MM.1S (cell line): ENCODE results near the gene BNC1.

Experiments
- DNase-seq: peaks from one replicate; pipeline ENCODE4 v3.0.0-alpha.2; 2015
- H2AFZ ChIP-seq: fragments of 300-600 bp; sonication (generic); 2 replicates; pipeline ENCODE4 v1.6.0; 2016; ENCODE audit warnings: antibody characterized with exemption, low read length
- H3F3A ChIP-seq: fragments of 300-600 bp; sonication (generic); 2 replicates; pipeline ENCODE4 v1.6.1; 2016; ENCODE audit warnings: mild to moderate bottlenecking, antibody characterized with exemption, low read length, moderate library complexity, mixed read lengths; ENCODE audit not compliant: insufficient read depth
- H3K27ac ChIP-seq: fragments of 300-600 bp; sonication (generic); 2 replicates; pipeline ENCODE4 v1.5.1; 2016; ENCODE audit warnings: mild to moderate bottlenecking, low read length
- H3K27me3 ChIP-seq: fragments of 300-600 bp; sonication (generic); replicated peaks from 2 replicates; pipeline ENCODE4 v1.6.0; 2016; ENCODE audit warnings: low read length; ENCODE audit not compliant: insufficient read depth
- H3K36me3 ChIP-seq: fragments of 300-600 bp; sonication (generic); replicated peaks from 2 replicates; pipeline ENCODE4 v1.6.1; 2016; ENCODE audit warnings: mild to moderate bottlenecking, low read length, mixed read lengths; ENCODE audit not compliant: insufficient read depth
- H3K4me1 ChIP-seq: fragments of 300-600 bp; sonication (generic); 2 replicates; pipeline ENCODE4 v1.6.1; 2016; ENCODE audit warnings: low read length, mixed read lengths
- H3K4me2 ChIP-seq: fragments of 300-600 bp; sonication (generic); 2 replicates; pipeline ENCODE4 v1.6.0; 2016; ENCODE audit warnings: low read depth, low read length
- H3K4me3 ChIP-seq: fragments of 300-600 bp; sonication (generic); 2 replicates; pipeline ENCODE4 v1.5.1; 2016; ENCODE audit warnings: low read length, mixed read lengths
- H3K79me2 ChIP-seq: fragments of 300-600 bp; sonication (generic); 2 replicates; pipeline ENCODE4 v1.6.1; 2016; ENCODE audit warnings: mixed run types, low read length, mixed read lengths
- H3K9ac ChIP-seq: fragments of 300-600 bp; sonication (generic); 2 replicates; pipeline ENCODE4 v1.6.1; 2016; ENCODE audit warnings: low read length, mixed read lengths
- H3K9me2 ChIP-seq: fragments of 300-600 bp; sonication (generic); replicated peaks from 2 replicates; pipeline ENCODE4 v1.6.1; 2016; ENCODE audit warnings: mild to moderate bottlenecking, low read length, mixed read lengths; ENCODE audit not compliant: insufficient read depth
- H3K9me3 ChIP-seq: fragments of 300-600 bp; sonication (generic); replicated peaks from 2 replicates; pipeline ENCODE4 v1.6.1; 2016; ENCODE audit warnings: mild to moderate bottlenecking, low read length, mixed read lengths; ENCODE audit not compliant: insufficient read depth
- H4K20me1 ChIP-seq: fragments of 300-600 bp; sonication (generic); 2 replicates; pipeline ENCODE4 v1.6.1; 2016; ENCODE audit warnings: mild to moderate bottlenecking, low read length, moderate library complexity, mixed read lengths; ENCODE audit not compliant: insufficient read depth
- EZH2 ChIP-seq: fragments of 300-600 bp; sonication (generic); optimal IDR thresholded peaks from 2 replicates; pipeline ENCODE3; 2017; ENCODE audit warnings: low read depth, mild to moderate bottlenecking, antibody characterized with exemption, low read length, mixed read lengths
- EZH2phosphoT487 ChIP-seq: fragments of 300-600 bp; sonication (generic); IDR thresholded peaks from 2 replicates; pipeline ENCODE4 v1.6.1; 2018; ENCODE audit warnings: antibody characterized with exemption, low read length
- TF ChIP-seq, protein P1 (sequence below): fragments of 300-600 bp; sonication (generic); IDR thresholded peaks from 2 replicates; pipeline ENCODE4 v1.5.1; 2016; ENCODE audit warnings: antibody characterized with exemption, low read length, mixed read lengths

The BNC1 gene

DNA sequence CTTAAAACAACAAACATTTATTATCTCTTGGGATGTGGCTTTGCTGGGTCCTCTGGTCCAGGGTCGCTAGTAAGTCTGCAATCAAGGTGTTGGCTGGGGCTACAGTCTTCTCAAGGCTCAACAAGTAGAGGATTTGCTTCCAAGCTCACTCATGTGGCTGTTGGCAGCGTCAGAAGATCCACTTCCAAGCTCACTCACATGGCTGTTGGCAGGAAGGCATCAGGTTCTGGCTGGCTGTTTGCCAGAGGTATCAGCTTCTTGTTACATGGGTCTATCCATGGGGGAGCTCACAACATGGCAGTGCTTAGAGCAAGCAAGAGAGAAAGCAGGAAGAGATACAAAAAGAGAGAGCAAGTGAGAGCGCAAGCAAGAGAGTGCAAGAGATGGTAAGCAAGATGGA lies 15.0 kb upstream of the BNC1 start:
- no peaks in the 10 kb centered on the region for H3K27me3 ChIP-seq
- DNase-seq = no peak
- H2AFZ ChIP-seq = no peak overlapping the region
- H3K9me2 ChIP-seq = no peaks in the 10 kb centered on the region
- H3K4me2 ChIP-seq = no peak overlapping the region
- no peak overlapping the region for H3K27ac ChIP-seq
- TF ChIP-seq EZH2 (no peak), EZH2phosphoT487 (no peak)
- TF ChIP-seq, protein P1, sequence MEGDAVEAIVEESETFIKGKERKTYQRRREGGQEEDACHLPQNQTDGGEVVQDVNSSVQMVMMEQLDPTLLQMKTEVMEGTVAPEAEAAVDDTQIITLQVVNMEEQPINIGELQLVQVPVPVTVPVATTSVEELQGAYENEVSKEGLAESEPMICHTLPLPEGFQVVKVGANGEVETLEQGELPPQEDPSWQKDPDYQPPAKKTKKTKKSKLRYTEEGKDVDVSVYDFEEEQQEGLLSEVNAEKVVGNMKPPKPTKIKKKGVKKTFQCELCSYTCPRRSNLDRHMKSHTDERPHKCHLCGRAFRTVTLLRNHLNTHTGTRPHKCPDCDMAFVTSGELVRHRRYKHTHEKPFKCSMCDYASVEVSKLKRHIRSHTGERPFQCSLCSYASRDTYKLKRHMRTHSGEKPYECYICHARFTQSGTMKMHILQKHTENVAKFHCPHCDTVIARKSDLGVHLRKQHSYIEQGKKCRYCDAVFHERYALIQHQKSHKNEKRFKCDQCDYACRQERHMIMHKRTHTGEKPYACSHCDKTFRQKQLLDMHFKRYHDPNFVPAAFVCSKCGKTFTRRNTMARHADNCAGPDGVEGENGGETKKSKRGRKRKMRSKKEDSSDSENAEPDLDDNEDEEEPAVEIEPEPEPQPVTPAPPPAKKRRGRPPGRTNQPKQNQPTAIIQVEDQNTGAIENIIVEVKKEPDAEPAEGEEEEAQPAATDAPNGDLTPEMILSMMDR = no peak
- H3K9me3 ChIP-seq = no peaks in the 10 kb centered on the region
- H3F3A ChIP-seq = no peaks in the 10 kb centered on the region
- H3K4me1 ChIP-seq = peaks cover 4% of the 10 kb centered on the region; the same call in 1 of the 2 replicates
- no peaks in the 10 kb centered on the region for H3K79me2 ChIP-seq
- H3K9ac ChIP-seq = no peak overlapping the region
- no peaks in the 10 kb centered on the region for H4K20me1 ChIP-seq
- no peaks in the 10 kb centered on the region for H3K36me3 ChIP-seq
- H3K4me3 ChIP-seq = no peak overlapping the region

DNA sequence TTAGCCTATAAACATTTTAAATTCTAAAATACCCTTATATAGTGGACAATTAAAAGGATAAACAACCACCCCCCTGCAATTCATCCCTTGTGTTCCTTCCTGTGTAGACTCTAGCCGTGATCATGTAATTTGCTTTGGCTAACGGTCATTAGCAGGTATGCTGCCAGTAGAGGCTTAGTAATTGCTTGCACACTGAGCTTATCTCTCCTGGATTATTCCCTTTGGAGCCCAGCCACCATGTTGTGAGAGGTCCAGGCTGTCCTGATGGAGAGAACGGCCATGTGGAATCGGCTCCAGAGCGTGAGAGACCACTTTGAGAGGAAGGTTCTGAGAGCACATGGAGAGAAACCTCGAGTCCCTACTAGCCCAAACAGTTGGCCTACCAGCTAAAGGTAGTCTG lies 11.0 kb upstream of the BNC1 start:
- Histone ChIP-seq H2AFZ (no peak overlapping the region), H3K4me2 (no peak overlapping the region), H3K4me3 (no peak overlapping the region), H3K9me3 (no peaks in the 10 kb centered on the region), H3K9ac (no peak overlapping the region), H3F3A (no peaks in the 10 kb centered on the region), H4K20me1 (no peaks in the 10 kb centered on the region), H3K4me1 (no peaks in the 10 kb centered on the region), H3K79me2 (no peaks in the 10 kb centered on the region), H3K9me2 (no peaks in the 10 kb centered on the region), H3K36me3 (no peaks in the 10 kb centered on the region), H3K27ac (no peak overlapping the region), H3K27me3 (no peaks in the 10 kb centered on the region)
- no peak for TF ChIP-seq EZH2phosphoT487
- no peak for TF ChIP-seq EZH2
- TF ChIP-seq, protein P1 = no peak
- no peak for DNase-seq

DNA sequence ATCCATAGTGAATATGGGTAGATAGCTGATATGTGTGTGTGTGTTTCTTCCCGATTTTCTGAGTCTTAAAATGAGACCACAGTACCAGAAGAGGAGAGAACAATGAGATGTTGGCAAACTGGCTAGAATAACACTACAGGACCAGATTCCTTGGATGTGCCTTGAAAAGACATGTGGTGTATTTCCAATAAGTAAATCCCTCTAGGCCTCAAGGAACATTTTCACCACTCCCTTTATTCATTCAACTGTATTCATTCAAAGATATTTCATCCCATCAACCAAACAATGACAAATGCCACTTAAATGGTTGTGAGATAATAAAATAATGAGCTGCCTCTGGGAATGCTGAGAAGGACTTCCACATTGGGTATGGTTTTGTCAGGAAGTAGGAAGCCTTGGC lies 8.7 kb upstream of the BNC1 start:
- H3K4me1 ChIP-seq = no peaks in the 10 kb centered on the region
- no peak overlapping the region for H3K4me2 ChIP-seq
- H3K9me2 ChIP-seq = no peaks in the 10 kb centered on the region
- H3K36me3 ChIP-seq = no peaks in the 10 kb centered on the region
- H3K9ac ChIP-seq = no peak overlapping the region
- TF ChIP-seq EZH2phosphoT487 (no peak), EZH2 (no peak)
- TF ChIP-seq, protein P1 = no peak
- H2AFZ ChIP-seq = no peak overlapping the region
- no peak overlapping the region for H3K27ac ChIP-seq
- H3K27me3 ChIP-seq = no peaks in the 10 kb centered on the region
- H3K79me2 ChIP-seq = no peaks in the 10 kb centered on the region
- no peak for DNase-seq
- H3K9me3 ChIP-seq = no peaks in the 10 kb centered on the region
- H3F3A ChIP-seq = no peaks in the 10 kb centered on the region
- no peaks in the 10 kb centered on the region for H4K20me1 ChIP-seq
- H3K4me3 ChIP-seq = no peak overlapping the region

DNA sequence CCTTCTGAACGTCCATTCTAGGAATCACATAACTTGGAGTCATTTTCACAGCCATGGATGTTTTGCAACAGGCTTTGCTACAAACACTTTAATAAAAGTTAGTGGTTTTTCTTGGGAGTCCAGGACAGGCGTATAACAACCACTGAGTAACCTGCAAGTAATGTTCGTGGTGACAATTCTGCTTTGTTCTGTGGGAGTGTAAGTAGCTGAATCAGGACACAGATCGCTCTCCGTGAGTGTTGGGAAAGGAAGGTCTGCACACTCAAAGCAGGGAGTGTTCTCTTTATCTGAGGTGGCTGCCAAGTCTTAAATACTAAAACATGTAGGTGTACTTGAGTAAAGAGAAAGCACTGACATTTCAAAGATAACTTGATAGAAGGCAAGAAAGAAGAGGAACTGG lies 7.9 kb upstream of the BNC1 start:
- Histone ChIP-seq H3K27ac (no peak overlapping the region), H3K4me2 (no peak overlapping the region), H3K9ac (no peak overlapping the region), H3K36me3 (no peaks in the 10 kb centered on the region), H3K9me2 (no peaks in the 10 kb centered on the region), H3K79me2 (no peaks in the 10 kb centered on the region), H2AFZ (no peak overlapping the region), H3K4me1 (no peaks in the 10 kb centered on the region), H3K9me3 (no peaks in the 10 kb centered on the region), H4K20me1 (no peaks in the 10 kb centered on the region), H3F3A (no peaks in the 10 kb centered on the region), H3K4me3 (no peak overlapping the region), H3K27me3 (no peaks in the 10 kb centered on the region)
- DNase-seq = no peak
- TF ChIP-seq EZH2phosphoT487 = no peak
- TF ChIP-seq, protein P1 = no peak
- no peak for TF ChIP-seq EZH2
